NCI-H524 (cell line): ENCODE data around the gene EN2.

Experiments
- DNase-seq, 2 experiments: peaks; one replicate each; lab custom pipeline; 2025; lab: John Stamatoyannopoulos, UW

Gene EN2

GRCh38 chr7:155458111-155458877, at the start of gene EN2:
Gene EN2, plus strand, starts transcription at chr7:155458129. Its CDS starts 249 bp downstream, at chr7:155458378.
- DNase-seq = peak in 1 of 2 experiments; percentile 33

GRCh38 chr7:155408651-155409586, 49.0 kb upstream of the EN2 start:
- DNase-seq = no peak

- no peak for DNase-seq
Measured at GRCh38 chr7:155409980-155410379, 47.9 kb upstream of the EN2 start.

GRCh38 chr7:155410431-155410830, 47.5 kb upstream of the EN2 start:
- DNase-seq = no peak

- no peak for DNase-seq
Measured at GRCh38 chr7:155411718-155412415, 46.1 kb upstream of the EN2 start.

- DNase-seq = peak; percentile 9 to 60
Measured at GRCh38 chr7:155412416-155413253, 45.3 kb upstream of the EN2 start.

GRCh38 chr7:155414547-155415492, 43.1 kb upstream of the EN2 start:
- no peak for DNase-seq

GRCh38 chr7:155416646-155417380, 41.1 kb upstream of the EN2 start:
- DNase-seq = no peak

- peak; percentile 33 to 72 for DNase-seq
Measured at GRCh38 chr7:155418304-155418703, 39.6 kb upstream of the EN2 start.

- peak in 1 of 2 experiments; percentile 63 for DNase-seq
Measured at GRCh38 chr7:155418941-155419755, 38.8 kb upstream of the EN2 start.

- no peak for DNase-seq
Measured at GRCh38 chr7:155420116-155420515, 37.8 kb upstream of the EN2 start.

- DNase-seq = no peak
Measured at GRCh38 chr7:155422151-155422550, 35.8 kb upstream of the EN2 start.

GRCh38 chr7:155422599-155423336, 35.2 kb upstream of the EN2 start:
- no peak for DNase-seq

GRCh38 chr7:155423337-155424285, 34.3 kb upstream of the EN2 start:
- no peak for DNase-seq

- no peak for DNase-seq
Measured at GRCh38 chr7:155424301-155425010, 33.5 kb upstream of the EN2 start.

GRCh38 chr7:155425011-155425340, 33.0 kb upstream of the EN2 start:
- DNase-seq = no peak
